ENCODE measurements around the gene ADAMTSL2. TPM values are rescaled to one million over a fixed set of nuclear protein-coding genes. Genes with fewer than 3 reads are reported as not detected.

The ADAMTSL2 gene
- total RNA-seq, 1 donor from 2014 or later: 2.0 TPM

GRCh38 chr9:133569121-133569785 is 34.7 kb downstream of the ADAMTSL2 start:
- H3K36me3 ChIP-seq: no peaks in the 10 kb centered on the region
- no peak for DNase-seq (ENCODE audit: extremely low spot score in 2 of 2)
- H3K9me3 ChIP-seq: no peaks in the 10 kb centered on the region
- intact Hi-C loops (cut with DNase I): loop anchor here (2.0 kb wide), 1 partner anchor 20 kb away; no protein-coding TSS in a partner anchor
- TF ChIP-seq POLR2A (IDR thresholded peaks at IDR 0.05) (no peak), POLR2AphosphoS5 (IDR thresholded peaks at IDR 0.05; ENCODE audit: insufficient read depth in 1 of 2, low read depth in 1 of 2) (no peak)
- TF ChIP-seq, protein P1, sequence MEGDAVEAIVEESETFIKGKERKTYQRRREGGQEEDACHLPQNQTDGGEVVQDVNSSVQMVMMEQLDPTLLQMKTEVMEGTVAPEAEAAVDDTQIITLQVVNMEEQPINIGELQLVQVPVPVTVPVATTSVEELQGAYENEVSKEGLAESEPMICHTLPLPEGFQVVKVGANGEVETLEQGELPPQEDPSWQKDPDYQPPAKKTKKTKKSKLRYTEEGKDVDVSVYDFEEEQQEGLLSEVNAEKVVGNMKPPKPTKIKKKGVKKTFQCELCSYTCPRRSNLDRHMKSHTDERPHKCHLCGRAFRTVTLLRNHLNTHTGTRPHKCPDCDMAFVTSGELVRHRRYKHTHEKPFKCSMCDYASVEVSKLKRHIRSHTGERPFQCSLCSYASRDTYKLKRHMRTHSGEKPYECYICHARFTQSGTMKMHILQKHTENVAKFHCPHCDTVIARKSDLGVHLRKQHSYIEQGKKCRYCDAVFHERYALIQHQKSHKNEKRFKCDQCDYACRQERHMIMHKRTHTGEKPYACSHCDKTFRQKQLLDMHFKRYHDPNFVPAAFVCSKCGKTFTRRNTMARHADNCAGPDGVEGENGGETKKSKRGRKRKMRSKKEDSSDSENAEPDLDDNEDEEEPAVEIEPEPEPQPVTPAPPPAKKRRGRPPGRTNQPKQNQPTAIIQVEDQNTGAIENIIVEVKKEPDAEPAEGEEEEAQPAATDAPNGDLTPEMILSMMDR (IDR thresholded peaks at IDR 0.05): no peak
- H3K4me3 ChIP-seq: no peak overlapping the region
- H3K4me1 ChIP-seq: peaks cover 9% of the 10 kb centered on the region
- H3K27ac ChIP-seq: no peak overlapping the region
- H3K27me3 ChIP-seq: no peaks in the 10 kb centered on the region

DNA sequence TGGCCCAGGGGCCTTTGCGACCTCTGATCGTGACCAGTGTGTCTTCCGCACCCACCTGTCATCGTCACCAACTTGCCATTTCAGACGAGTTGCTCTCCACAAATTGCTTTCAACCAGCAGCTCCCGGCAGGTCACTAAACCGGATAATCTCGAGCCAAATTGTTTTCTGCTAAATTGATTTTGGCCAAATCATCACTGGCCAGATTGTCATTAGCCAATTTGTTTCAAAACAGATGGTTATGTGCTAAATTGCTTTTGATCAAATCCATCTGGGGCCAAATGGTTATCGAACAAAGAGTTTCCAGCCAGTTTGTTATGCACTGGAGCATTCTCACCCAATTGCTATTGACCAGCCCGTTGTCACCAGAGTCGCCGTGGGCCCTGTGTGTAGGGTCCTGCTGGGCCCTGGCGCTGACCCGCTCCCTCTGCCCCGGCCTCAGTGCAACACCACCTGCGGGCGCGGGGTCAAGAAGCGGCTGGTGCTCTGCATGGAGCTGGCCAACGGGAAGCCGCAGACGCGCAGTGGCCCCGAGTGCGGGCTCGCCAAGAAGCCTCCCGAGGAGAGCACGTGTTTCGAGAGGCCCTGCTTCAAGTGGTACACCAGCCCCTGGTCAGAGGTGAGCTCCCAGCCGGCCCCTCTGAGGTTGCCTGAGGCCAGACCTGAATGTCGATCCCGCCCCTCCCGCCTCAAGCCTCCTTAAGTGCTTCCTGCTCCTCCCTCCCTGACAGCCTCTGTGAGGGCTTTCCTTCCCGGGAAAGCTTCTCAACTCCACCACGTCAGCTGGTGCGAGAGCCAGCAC is 35.6 kb downstream of the ADAMTSL2 start:
- Histone ChIP-seq H3K27me3 (no peaks in the 10 kb centered on the region), H3K4me1 (peaks cover 9% of the 10 kb centered on the region), H3K36me3 (no peaks in the 10 kb centered on the region), H3K9me3 (no peaks in the 10 kb centered on the region), H3K27ac (no peak overlapping the region), H3K4me3 (no peak overlapping the region)
- DNase-seq (ENCODE audit: extremely low spot score in 2 of 2): no peak
- intact Hi-C loops (cut with DNase I): loop anchor here (2.0 kb wide), 1 partner anchor 21 kb away; no protein-coding TSS in a partner anchor
- TF ChIP-seq, protein P1 (IDR thresholded peaks at IDR 0.05): no peak
- TF ChIP-seq POLR2AphosphoS5 (IDR thresholded peaks at IDR 0.05; ENCODE audit: insufficient read depth in 1 of 2, low read depth in 1 of 2) (no peak), POLR2A (IDR thresholded peaks at IDR 0.05) (no peak)

DNA sequence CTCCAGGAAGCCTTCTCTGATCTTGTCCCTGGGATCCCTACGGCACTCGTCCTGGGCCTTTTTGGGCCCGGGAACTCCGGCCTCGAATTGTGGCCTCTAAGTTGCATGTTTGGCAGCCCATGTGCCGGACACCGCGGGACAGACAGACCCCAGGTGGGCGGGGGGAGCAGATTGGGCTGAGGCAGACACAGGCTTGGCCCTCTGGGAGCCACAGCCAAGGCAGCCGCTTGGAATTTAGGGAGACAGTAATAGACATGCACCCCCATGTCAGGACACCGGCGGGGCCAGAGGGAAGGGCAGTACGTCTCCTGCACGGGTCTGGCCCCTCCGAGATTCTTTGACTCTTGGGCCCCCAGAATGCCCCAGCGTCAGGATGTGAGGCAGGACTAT is 36.2 kb downstream of the ADAMTSL2 start:
- Histone ChIP-seq H3K4me3 (no peak overlapping the region), H3K27ac (no peak overlapping the region)
- no peak for DNase-seq (ENCODE audit: extremely low spot score in 2 of 2)

GRCh38 chr9:133571391-133571890 is 36.9 kb downstream of the ADAMTSL2 start:
- Histone ChIP-seq H3K9me3 (no peaks in the 10 kb centered on the region), H3K27me3 (no peaks in the 10 kb centered on the region), H3K4me3 (no peak overlapping the region), H3K27ac (no peak overlapping the region), H3K4me1 (peaks cover 12% of the 10 kb centered on the region), H3K36me3 (no peaks in the 10 kb centered on the region)
- TF ChIP-seq POLR2AphosphoS5 (IDR thresholded peaks at IDR 0.05; ENCODE audit: insufficient read depth in 1 of 2, low read depth in 1 of 2) (no peak), POLR2A (IDR thresholded peaks at IDR 0.05) (no peak)
- TF ChIP-seq, protein P1 (IDR thresholded peaks at IDR 0.05): no peak
- intact Hi-C loops (cut with DNase I): no loop called here
- DNase-seq (ENCODE audit: extremely low spot score in 2 of 2): no peak

More for the DNA sequence above, 36.2 kb downstream of the ADAMTSL2 start:
- Histone ChIP-seq H3K36me3 (no peaks in the 10 kb centered on the region), H3K9me3 (no peaks in the 10 kb centered on the region), H3K4me1 (peaks cover 9% of the 10 kb centered on the region), H3K27me3 (no peaks in the 10 kb centered on the region)
- intact Hi-C loops (cut with DNase I): no loop called here
- TF ChIP-seq POLR2AphosphoS5 (IDR thresholded peaks at IDR 0.05; ENCODE audit: insufficient read depth in 1 of 2, low read depth in 1 of 2) (no peak), POLR2A (IDR thresholded peaks at IDR 0.05) (no peak)
- TF ChIP-seq, protein P1 (IDR thresholded peaks at IDR 0.05): no peak

All from vagina (tissue), 2 donors.